Neural cell (in vitro differentiated cells): ENCODE results near the gene CLDN22. TPM values are rescaled to one million over a fixed set of nuclear protein-coding genes. Genes with fewer than 3 reads are reported as not detected.

Experiments
- H2AFZ ChIP-seq: fragments of 200-600, 300-800 bp; sonication (generic), shearing (Covaris generic); 2 replicates; pipeline ENCODE4 v1.6.0; 2014; ENCODE audit warnings: low read depth, mild to moderate bottlenecking, antibody characterized with exemption, low read length, moderate library complexity
- H3F3A ChIP-seq: fragments of 200-600 bp; shearing (Covaris generic); 2 replicates; pipeline ENCODE4 v1.6.1; 2016; ENCODE audit warnings: mild to moderate bottlenecking, moderate library complexity, mixed read lengths, antibody characterized with exemption, low read length; ENCODE audit not compliant: insufficient read depth, poor library complexity, severe bottlenecking
- H3K27ac ChIP-seq: fragments of 200-600, 300-800 bp; sonication (generic), shearing (Covaris generic); 2 replicates; pipeline ENCODE4 v1.5.1; 2014; ENCODE audit warnings: mild to moderate bottlenecking, low read length, moderate library complexity
- H3K27me3 ChIP-seq: fragments of 300-800, 200-600 bp; sonication (generic), shearing (Covaris generic); 2 replicates; pipeline ENCODE4 v1.6.0; 2014; ENCODE audit warnings: mild to moderate bottlenecking, low read depth, low read length, moderate library complexity; ENCODE audit not compliant: insufficient read depth
- H3K36me3 ChIP-seq: fragments of 300-800, 200-600 bp; sonication (generic), shearing (Covaris generic); 2 replicates; pipeline ENCODE4 v1.5.1; 2014; ENCODE audit warnings: mild to moderate bottlenecking, antibody characterized with exemption, low read length, moderate library complexity; ENCODE audit not compliant: insufficient read depth
- H3K4me2 ChIP-seq: fragments of 300-800, 200-600 bp; sonication (generic), shearing (Covaris generic); 2 replicates; pipeline ENCODE4 v1.6.0; 2014; ENCODE audit warnings: mild to moderate bottlenecking, low read length
- H3K4me3 ChIP-seq: fragments of 300-800, 200-600 bp; sonication (generic), shearing (Covaris generic); 2 replicates; pipeline ENCODE4 v1.5.1; 2014; ENCODE audit warnings: mild to moderate bottlenecking, low read length, moderate library complexity
- H3K79me2 ChIP-seq: fragments of 200-600 bp; shearing (Covaris generic); replicated peaks from 2 replicates; pipeline ENCODE4 v1.6.0; 2014; ENCODE audit warnings: mild to moderate bottlenecking, low read length, moderate library complexity; ENCODE audit not compliant: insufficient read depth
- H3K9ac ChIP-seq: fragments of 300-800, 200-600 bp; sonication (generic), shearing (Covaris generic); 2 replicates; pipeline ENCODE4 v1.6.1; 2016; ENCODE audit warnings: mild to moderate bottlenecking, low read length, mixed read lengths
- H3K9me2 ChIP-seq: fragments of 200-600 bp; shearing (Covaris generic); 2 replicates; pipeline ENCODE4 v1.6.1; 2016; ENCODE audit warnings: mild to moderate bottlenecking, low read length, mixed read lengths; ENCODE audit not compliant: insufficient read depth
- H3K9me3 ChIP-seq: fragments of 200-600, 300-800 bp; sonication (generic), shearing (Covaris generic); 2 replicates; pipeline ENCODE4 v1.6.1; 2016; ENCODE audit warnings: mild to moderate bottlenecking, mixed run types, low read length, moderate library complexity, mixed read lengths
- H4K20me1 ChIP-seq: fragments of 200-600 bp; shearing (Covaris generic); 2 replicates; pipeline ENCODE4 v1.6.1; 2016; ENCODE audit warnings: mild to moderate bottlenecking, mixed run types; ENCODE audit not compliant: insufficient read depth
- CTCF ChIP-seq: fragments of 450-650 bp; IDR thresholded peaks from 2 replicates; pipeline ENCODE4 v1.5.1; 2014; ENCODE audit warnings: antibody characterized with exemption, mild to moderate bottlenecking, moderate library complexity; ENCODE audit not compliant: poor library complexity, severe bottlenecking
- EP300 ChIP-seq: fragments of 450-650 bp; conservative IDR thresholded peaks from 2 replicates; pipeline ENCODE4 v1.6.1; 2014; ENCODE audit warnings: antibody characterized with exemption, mild to moderate bottlenecking, moderate library complexity; ENCODE audit not compliant: poor library complexity, severe bottlenecking
- EZH2 ChIP-seq: fragments of 200-600, 300-800 bp; shearing (Covaris generic), sonication (generic); IDR thresholded peaks from 2 replicates; pipeline ENCODE4 v1.6.1; 2014; ENCODE audit warnings: antibody characterized with exemption, low read length, borderline replicate concordance, mild to moderate bottlenecking; ENCODE audit not compliant: insufficient read depth, poor library complexity, severe bottlenecking
- MXI1 ChIP-seq: fragments of 450-650 bp; conservative IDR thresholded peaks from 2 replicates; pipeline ENCODE4 v1.6.1; 2014; ENCODE audit warnings: antibody characterized with exemption, mild to moderate bottlenecking; ENCODE audit not compliant: poor library complexity, severe bottlenecking
- POLR2AphosphoS5 ChIP-seq: IDR thresholded peaks from 2 replicates; pipeline ENCODE4 v1.6.1; 2012
- RAD21 ChIP-seq: fragments of 450-650 bp; conservative IDR thresholded peaks from 2 replicates; pipeline ENCODE4 v1.6.1; 2014; ENCODE audit warnings: antibody characterized with exemption, mild to moderate bottlenecking, moderate library complexity
- REST ChIP-seq: IDR thresholded peaks from 2 replicates; pipeline ENCODE4 v1.6.1; 2012; ENCODE audit warnings: borderline replicate concordance
- SMC3 ChIP-seq: fragments of 450-650 bp; conservative IDR thresholded peaks from 2 replicates; pipeline ENCODE4 v1.6.1; 2014; ENCODE audit warnings: antibody characterized with exemption, mild to moderate bottlenecking, moderate library complexity; ENCODE audit not compliant: poor library complexity
- TAF1 ChIP-seq: IDR thresholded peaks from 2 replicates; pipeline ENCODE4 v1.6.1; 2012; ENCODE audit warnings: low read depth
- polyA plus RNA-seq: library from polyadenylated mRNA; depleted of rRNA; stranded (reverse); fragments of >200 nt; gene quantifications from 2 replicates; pipeline ENCODE4 v1.2.3, GENCODE V29; 2014

The CLDN22 gene
- polyA plus RNA-seq, 1 donor from 2014 or later = not detected

GRCh38 chr4:183322326-183322725, 2.2 kb upstream of the CLDN22 start, which contains the start of gene CLDN24:
Gene CLDN24 (minus strand): TSS chr4:183322426. CDS start chr4:183322426, 0 bp downstream.
- TF ChIP-seq TAF1 (no peak), CTCF (no peak)
- Histone ChIP-seq H3K9ac (no peak within 1 kb of the TSS), H3K27me3 (no peaks in the 10 kb centered on the region), H3K9me2 (no peaks in the 10 kb centered on the region), H3K4me2 (no peak within 1 kb of the TSS), H3K27ac (no peak within 1 kb of the TSS), H3K9me3 (no peaks in the 10 kb centered on the region), H3K4me3 (no peak within 1 kb of the TSS), H4K20me1 (no peaks in the 10 kb centered on the region), H2AFZ (no peak within 1 kb of the TSS), H3F3A (no peaks in the 10 kb centered on the region), H3K79me2 (no peaks in the 10 kb centered on the region), H3K36me3 (no peaks in the 10 kb centered on the region)

- no peak overlapping the region for H3K9ac ChIP-seq
- H2AFZ ChIP-seq = no peak overlapping the region
- no peak overlapping the region for H3K4me2 ChIP-seq
- H3K4me3 ChIP-seq = no peak overlapping the region
- no peak overlapping the region for H3K27ac ChIP-seq
- H3K79me2 ChIP-seq = no peaks in the 10 kb centered on the region
- H3K9me3 ChIP-seq = no peaks in the 10 kb centered on the region
- no peak for TF ChIP-seq EZH2
- TF ChIP-seq REST = no peak
- no peak for TF ChIP-seq CTCF
- TF ChIP-seq SMC3 = no peak
- TF ChIP-seq EP300 = no peak
- TF ChIP-seq RAD21 = no peak
- TF ChIP-seq TAF1 = no peak
- TF ChIP-seq POLR2AphosphoS5 = no peak
- TF ChIP-seq MXI1 = no peak
- no peaks in the 10 kb centered on the region for H3F3A ChIP-seq
- no peaks in the 10 kb centered on the region for H3K9me2 ChIP-seq
- H4K20me1 ChIP-seq = no peaks in the 10 kb centered on the region
- H3K36me3 ChIP-seq = no peaks in the 10 kb centered on the region
- H3K27me3 ChIP-seq = no peaks in the 10 kb centered on the region
Observed at GRCh38 chr4:183321516-183321915, 1.4 kb upstream of the CLDN22 start.
